GM18873 (cell line): ENCODE results near the gene MGMT.

Source experiments
- ATAC-seq: cut with Tn5 transposase; IDR thresholded peaks from one replicate; pipeline ENCODE4 v1.9.1; 2021; ENCODE audit warnings: mild to moderate bottlenecking, moderate library complexity, moderate number of reproducible peaks; ENCODE audit not compliant: unreplicated experiment, low FRiP score

MGMT gene

DNA sequence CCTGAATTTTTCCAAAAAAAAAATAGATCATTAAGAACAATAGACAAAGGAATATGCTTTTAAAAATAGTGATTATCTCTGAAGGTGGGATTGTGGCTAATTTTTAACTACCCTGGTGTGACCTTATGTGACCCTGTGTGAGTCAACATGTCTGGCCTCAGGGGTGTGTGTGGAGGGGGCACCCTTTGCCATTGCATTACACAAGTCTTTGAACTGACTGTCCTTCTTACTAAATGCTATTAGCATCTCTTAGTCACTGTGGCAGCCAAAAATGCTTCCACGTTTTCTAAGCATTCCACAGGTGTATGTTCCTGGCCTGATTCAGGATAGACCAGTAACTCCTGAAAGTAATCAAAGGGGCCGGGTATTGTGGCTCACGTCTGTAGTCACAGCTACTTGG lies 175.4 kb downstream of the MGMT start:
- no peak for ATAC-seq

DNA sequence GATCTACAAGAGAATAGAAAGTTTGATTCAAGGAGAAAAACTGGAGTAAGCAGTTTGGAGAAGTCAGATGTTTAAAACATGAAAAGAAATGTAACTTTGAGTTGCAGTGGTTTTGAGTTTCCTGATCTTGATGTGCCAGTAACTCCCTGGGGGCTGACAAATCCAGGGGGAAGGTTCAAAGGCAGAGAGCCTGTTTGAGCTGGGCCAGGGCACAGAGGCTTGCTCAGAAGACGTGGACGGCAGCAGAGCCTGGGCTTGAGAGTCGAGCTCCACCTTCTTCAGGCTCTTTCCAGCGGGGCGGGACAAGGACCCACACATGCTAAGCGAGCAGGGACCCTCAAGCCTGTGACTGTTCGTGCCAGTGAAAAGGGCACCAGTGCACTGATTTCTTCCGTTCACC lies 176.2 kb downstream of the MGMT start:
- no peak for ATAC-seq

DNA sequence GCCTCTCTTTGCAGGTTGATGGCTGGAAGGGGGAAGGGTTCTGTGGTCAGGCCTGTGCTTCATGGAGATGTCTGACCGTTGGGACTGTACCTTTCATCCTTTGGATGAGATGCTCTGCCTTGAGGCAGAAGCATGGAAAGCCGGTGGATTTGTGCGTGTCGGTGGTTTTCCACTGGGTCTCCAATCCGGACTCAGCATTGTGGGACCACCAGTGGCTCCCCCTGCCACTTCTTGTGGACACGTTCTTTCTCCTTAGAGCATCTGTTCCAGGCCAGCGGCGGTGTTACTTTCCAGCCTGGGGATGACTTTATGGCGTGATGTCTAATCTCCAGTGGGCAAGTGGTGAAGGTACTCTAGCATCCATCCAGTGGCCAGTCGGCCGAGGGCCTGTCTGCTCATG lies 178.4 kb downstream of the MGMT start:
- no peak for ATAC-seq

DNA sequence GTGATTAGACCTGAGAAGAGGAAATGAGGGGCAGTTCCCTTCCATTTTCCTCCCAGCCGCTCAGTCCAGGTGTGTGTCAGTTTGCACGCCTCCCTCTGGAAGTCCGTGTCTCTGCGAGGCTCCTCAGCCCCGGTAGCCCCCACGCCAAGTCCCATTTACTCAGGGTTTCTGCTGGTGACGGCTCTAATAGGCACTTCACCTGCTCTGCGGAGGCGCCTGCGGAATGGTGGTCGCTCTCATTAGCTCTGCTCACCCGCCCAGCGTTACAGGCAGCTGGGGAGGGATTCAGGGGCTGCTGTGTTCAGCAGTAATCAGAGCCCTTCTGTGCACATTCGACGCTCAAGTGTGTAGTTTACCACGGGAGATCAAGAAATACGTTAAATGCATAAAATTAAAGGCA lies 179.9 kb downstream of the MGMT start:
- ATAC-seq = no peak

DNA sequence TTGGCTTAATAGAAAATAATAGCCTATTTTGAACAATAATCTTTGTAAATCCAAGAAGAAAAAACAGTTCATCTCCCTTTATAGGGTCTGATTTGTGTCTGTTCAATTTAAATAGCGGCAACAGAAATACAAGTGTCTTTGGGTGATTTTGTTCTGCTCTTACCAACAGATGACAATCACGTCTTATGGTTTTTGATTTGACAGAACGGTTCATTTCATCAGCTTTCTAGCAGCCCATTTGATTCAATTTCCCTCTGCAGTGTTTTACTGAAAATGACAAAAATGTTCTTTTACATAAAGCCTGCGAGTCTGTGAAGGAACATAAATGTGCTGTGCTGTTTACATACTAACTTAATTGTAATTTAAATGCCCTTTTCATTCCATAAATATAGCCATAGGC lies 180.5 kb downstream of the MGMT start:
- no peak for ATAC-seq

DNA sequence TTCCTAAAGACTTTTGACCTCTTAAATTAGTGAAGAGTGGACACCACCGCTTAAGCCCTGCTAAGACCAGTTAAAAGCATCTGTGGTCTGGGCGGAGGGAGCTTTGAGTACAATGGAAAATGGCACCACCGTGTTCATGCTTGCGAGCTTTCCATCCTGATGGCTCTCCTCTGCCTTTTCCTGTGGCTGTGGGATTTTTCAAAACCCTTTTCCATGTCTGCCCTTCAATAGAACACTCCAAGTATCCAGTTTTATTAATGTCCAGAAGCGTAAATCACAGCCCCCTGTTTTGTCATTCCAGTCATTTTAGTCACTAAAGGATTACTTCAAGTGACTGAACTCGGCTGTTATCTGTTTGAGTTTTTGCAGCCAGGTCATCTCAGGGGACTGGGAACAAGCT lies 181.8 kb downstream of the MGMT start:
- no peak for ATAC-seq

DNA sequence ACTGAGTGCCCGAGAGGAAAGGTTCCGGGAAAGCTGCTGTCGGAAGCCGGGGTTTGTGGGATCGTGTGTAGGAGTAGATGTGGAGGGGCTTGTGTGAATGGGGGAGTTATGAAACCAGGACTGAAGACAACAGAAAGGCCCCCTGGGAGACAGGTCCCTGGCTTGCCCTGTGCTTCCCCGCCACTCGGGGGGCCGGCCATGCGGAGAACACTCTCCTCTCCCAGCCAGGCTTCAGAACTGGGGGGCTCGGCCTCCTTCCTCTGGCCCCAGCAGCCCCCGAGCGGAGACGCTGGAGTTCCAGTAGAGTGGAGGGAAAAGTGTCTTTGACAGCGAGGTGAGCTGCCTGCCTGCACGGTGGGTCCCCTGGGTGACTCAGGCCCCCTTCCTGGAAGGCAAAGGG lies 185.0 kb downstream of the MGMT start:
- no peak for ATAC-seq

DNA sequence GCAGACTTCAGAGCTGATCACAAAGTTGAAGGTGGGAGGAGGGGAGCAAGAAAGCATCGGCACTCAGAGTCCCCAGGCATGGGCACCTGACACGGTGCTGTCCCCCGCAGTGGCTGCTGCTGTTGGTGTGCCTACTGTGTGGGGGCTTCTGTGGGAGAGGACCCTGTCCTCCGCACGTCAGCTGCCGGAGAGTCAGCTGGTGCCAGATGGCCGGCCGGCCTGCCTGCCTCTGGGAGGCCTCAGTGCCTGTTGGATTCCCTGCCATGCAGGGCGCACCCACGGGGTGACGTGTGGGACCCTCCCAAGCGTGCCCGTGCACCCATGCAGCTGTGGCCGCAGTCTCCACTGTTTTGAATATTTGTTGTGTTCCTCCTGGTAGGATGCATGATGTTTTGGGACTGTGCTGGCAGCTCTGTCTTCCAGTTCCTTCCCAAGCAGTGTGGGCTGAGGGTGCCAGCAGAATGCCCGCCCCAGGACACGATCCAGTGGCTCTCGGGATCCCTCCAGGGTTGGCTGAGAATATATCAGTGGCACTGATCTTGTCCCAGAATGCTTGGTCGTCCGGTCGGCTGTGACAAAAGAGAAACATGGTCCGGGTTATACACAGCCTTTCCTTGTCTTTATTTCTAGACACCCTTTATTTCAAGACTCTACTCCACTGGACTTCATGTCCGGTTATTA lies 185.6 kb downstream of the MGMT start:
- ATAC-seq = no peak

DNA sequence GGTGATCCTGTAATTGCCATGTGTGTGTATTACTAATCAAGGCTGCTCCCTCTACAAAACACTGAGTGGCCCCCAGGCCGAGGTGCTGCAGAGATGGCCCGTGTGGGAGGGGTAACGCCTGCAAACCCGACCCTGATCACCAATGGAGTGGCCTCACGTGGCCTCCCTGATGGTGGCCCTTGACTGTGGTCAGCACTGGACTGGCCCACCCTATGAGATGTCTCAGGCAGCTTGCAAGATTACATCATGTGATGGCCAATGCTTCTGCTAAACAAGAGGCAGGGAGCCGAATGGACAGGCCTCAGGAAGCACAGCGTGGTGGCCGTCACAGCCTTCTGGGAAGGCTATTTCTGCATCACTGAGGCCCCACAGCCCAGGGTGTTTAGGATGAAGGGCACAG lies 186.4 kb downstream of the MGMT start:
- no peak for ATAC-seq

DNA sequence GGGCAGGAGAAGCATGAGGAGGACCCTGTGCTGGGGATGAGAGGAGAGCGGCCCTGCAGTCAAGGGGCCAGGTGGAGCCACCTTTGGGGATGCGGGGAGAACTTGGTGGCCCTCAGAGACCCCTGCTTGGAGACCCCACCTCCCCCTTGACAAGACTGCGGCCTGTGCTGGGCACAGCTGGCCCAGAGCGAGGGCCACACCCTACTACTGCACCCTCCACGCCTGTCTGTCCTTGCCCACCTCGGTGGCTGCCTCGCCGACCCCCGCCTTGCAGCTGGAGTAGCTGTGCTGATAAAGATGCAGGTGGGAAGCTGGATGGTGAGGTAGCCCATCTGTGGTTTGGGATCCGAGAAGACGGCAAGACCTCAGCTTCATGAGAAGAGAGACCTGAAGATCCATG lies 186.8 kb downstream of the MGMT start:
- ATAC-seq = no peak

DNA sequence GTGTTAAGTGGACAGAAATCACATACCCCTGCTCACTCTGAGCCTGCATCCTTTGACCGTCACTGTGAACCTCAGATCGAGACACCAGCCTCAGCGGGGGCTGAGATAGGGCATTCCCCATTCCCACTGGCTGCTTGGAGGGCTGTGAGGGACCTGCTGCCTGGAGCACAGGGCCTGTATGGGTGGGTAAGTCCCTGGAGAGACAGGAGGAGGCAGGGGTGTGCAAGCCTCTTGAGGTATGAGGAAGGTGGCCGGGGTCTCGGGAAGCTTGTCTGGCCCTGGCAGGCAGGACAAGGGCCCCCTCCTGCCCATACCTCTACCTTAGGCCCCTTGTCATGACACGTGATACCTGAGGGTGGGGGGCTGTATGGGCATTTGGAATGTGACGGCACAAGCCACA lies 187.4 kb downstream of the MGMT start:
- ATAC-seq = no peak

DNA sequence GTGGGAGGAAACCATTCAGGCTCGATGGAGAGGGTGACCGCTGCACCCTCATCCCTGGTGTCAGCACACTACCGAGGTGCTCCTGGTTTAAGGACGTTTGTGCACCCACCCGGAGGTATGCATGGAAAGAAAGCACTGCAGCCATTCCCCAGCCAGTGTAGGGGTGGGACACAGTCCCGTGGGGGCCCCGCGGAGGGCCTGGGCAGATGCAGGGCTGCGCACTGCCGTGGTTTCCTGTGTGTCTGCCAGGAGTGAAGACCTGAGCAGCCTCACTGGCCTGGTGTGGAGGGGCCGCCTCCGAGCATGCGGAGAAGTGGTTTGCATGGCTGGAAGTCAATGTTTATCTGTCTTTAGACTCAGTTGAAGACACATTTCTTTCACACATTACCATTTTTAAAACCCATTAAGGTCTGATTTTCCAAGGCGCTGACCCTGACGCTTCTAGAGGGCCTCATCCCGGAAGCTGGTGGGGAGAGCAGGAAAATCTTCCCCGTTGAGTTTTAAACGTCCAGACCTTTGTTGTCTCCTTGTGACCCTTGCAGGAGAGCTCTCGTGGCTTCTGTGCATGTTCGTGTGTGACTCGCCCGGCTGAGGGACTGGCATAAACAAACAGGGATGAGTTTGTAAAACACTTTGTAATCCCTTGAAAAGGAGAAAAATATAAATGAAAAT lies 188.1 kb downstream of the MGMT start:
- ATAC-seq = no peak

DNA sequence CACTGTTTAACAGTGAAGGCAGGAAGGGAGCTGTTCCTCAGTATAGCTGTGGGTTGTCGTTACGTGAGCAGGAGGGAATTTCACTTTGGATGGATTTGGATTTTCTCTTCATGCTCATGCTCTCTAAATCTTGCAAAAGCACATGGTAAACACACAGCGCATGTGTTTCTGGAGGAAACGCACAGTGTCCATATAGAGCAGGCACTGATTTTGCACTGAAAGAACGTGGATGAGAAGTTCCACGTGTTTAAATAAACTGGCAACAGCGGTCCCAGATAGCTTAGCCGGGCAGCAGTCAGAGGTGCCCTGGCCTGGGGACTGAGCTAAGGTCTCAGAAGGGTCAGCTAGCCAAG lies 188.6 kb downstream of the MGMT start:
- ATAC-seq = no peak

DNA sequence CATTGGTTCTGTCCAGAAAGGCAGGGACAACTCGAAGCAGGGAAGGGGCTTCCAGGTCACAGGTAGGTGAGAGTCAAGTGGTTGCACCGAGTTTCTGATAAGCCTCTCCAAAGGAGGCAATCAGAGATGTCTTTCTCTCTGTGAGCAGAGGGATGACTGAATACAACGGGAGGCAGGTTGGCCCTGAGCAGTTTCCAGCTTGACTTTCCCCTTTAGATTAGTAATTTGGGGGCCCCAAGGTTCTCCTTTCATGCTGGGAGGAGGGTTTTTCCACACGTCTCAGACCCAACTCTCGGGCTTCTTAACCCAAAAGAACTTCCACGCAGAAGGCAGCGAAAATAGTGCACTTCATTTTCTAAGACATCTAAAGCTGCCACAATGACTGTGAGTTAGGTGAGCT lies 189.6 kb downstream of the MGMT start:
- ATAC-seq = no peak

DNA sequence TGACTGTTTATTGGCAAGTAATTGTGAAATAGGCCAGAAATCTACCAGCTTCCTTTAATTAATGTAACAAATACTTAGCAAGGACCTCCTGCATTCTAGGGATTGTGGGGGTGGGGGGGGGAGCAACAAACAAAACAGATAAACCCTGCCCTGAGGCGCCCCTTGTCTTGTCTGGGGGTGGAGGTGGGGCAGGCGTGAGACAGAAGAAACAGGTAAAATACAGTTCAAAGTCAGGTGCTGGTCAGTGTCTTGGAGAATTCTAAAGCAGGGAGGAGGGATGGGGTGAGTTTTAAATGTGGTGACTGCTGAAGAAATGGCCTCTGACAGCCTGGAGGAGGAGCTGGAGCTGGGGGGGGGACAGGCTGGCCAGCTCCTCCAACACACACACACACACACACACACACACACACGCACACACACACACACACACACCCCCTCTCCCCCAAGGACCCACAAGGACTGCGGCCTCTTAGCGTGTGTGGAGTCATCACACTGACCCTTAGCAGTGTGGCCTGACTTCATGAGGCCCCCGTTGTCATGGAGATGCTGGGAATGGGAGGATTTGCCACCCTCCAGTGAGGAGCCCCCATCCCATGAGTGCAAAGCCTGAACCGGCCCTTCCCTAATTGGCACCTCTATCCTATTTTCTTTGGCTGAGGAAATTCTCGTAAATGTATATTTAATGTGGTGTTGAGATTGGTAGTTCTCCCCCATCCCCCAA lies 190.4 kb downstream of the MGMT start:
- no peak for ATAC-seq

DNA sequence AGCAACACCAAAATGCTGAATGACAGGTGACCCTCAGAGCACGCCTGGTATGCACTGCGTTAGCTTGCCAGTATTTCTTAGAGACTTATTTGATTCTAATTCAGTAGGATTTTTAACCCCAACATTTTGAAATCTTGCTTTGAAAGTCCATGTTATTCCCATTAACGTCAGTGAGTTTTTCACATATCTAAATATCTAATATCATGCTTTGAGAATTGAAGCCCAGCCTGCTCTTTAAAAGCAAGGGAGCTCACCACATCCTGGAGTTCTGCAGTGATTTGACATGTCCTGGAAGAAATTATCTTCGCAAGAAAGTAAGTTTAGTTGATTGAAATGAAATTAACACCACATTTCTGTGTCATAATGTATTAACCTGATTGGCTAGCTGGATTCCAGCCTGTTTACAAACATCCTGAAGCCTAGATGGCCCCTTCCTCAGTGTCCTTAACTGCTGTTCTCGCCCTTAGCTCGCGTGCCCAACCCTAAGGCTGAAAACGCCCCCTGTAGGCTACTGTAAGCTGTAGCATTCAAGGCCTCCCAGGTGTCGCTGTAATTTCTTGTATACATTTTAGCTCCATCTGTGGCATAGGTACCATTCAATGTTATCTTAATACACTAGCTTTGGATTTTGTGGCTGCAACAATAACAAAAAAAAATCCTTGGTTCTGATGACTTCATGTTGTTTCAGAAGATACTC lies 191.5 kb downstream of the MGMT start:
- no peak for ATAC-seq

DNA sequence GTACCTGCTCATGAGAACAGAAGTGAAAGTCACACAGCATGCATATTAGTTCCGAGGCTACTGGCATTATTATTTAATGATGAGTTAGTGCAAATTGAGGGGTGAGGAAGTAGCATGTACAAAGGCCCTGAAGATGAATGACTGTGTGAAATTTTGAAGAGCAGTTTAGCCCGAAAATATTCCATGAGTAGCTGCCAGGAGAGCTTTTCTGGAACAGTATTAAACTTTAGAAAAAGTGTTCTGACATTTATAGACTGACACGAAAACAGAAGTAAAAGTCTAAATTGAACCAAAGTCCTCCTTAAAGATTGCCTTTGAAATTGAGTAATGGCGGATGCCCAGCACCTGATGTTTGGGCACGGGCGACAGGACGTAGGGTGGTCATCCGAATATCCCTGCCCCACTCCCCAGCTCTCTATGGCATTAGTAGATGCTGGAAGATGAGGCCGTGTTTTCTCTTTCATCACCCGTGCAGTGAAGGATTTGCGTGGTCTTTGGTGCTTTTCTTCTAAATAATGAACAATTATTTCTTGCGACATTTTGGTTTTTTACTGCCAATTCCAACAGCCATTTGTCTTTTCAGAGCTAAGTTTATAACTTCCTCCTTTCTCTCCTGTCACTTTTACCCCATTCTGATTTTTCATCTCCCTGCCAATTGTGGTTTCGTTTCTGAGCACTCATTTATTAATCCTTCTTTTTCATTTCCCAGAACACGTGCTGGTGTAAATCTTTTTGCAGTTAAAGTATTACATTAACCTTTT lies 192.6 kb downstream of the MGMT start:
- no peak for ATAC-seq

DNA sequence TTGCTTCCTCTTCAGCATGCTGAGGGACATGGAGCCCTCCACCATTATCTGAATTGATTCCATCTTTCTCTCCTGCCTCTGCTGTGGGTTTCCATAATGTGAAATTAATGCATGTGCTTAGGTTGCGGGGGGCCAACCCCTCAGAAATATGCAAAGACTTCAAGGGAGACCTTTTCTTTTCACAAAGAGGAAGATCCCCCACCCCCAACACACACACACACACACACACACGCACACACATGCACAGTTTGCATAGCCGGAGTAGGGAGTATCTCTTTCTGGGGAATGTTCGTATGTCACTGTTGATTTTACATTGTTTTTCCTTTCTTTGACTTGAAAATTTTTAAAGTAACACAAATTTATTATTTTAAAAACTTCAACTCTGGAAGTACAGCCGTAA lies 193.5 kb downstream of the MGMT start:
- no peak for ATAC-seq

DNA sequence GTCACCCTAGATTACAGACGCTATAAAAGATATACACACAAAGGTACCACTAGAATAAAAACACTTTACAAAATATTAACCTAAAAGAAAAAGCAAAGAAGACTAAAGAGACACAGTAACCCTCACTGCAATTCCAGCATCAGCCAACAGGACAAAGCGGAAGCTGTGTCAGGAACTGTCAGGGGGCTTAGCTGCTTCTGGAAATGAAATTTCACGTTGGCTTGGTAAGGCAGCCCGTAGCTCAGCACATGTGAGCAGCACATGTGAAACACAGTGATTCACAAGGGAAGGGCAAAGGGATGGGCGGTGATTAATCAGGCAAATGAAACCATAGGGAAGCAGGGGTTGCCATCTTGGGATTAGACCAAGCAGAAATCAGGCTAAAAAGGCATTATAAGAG lies 195.4 kb downstream of the MGMT start:
- ATAC-seq = no peak

DNA sequence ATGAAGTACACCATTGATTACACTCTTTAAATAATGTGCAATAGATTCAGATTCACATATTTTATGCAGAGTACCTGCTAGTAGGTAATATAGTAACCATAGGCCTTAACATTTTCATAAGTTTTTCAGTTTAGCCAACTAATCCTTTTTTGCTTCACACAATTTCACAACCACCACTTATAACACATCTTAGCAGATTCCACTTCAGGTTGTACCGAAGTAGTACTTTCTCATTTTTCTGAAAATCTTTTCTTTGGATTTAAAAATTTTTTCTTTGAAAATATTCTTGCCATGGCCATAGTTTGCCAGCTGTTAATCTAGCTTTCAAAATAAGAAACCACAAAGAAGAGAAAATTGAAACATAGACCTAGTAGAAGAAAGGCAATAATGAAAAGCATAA lies 203.1 kb downstream of the MGMT start:
- ATAC-seq = no peak

DNA sequence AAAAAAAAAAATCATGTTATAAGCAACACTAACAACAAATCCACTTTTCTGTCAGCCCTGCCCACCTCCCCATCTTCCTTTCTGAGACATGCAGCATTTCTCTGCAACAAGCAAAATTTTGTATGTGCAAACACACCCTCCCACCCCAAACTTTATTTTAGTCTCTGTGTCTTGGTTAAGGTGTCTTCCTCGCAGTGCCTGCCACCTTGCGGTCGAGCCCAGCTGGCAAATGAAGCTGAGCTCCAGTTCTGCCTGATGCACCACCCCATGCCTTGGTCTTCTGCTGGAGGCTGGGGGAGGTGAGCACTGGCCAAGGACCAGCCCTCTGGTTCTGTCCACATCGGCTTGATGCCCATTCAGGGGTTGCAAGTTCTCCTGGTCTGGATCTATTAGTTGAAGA lies 206.3 kb downstream of the MGMT start:
- ATAC-seq = no peak
